Ectodermal cell (in vitro differentiated cells): ENCODE results near the gene CELF1.

ENCODE experiments used
- H3K27ac ChIP-seq: 2 replicates; pipeline ENCODE4 v1.7.0; 2013; ENCODE audit warnings: mild to moderate bottlenecking, low read depth, low read length; ENCODE audit not compliant: insufficient read depth, poor library complexity, severe bottlenecking
- H3K27me3 ChIP-seq: 2 replicates; pipeline ENCODE4 v1.7.0; 2013; ENCODE audit warnings: mild to moderate bottlenecking, low read length; ENCODE audit not compliant: insufficient read depth, control insufficient read depth, poor library complexity, severe bottlenecking
- H3K36me3 ChIP-seq: one replicate; pipeline ENCODE4 v1.7.0; 2013; ENCODE audit warnings: low read length; ENCODE audit not compliant: control insufficient read depth, insufficient read depth
- H3K4me1 ChIP-seq: one replicate; pipeline ENCODE4 v1.7.0; 2013; ENCODE audit warnings: low read length; ENCODE audit not compliant: control insufficient read depth, insufficient read depth
- H3K4me3 ChIP-seq: 2 replicates; pipeline ENCODE4 v1.7.0; 2013; ENCODE audit warnings: low read depth, low read length, control low read depth; ENCODE audit not compliant: insufficient read depth
- H3K9me3 ChIP-seq: 2 replicates; pipeline ENCODE4 v1.7.0; 2013; ENCODE audit warnings: mild to moderate bottlenecking, low read length, moderate library complexity; ENCODE audit not compliant: control insufficient read depth
- WGBS, 2 experiments: methylation state at CpG; one replicate each; pipeline ENCODE4 v1.1.7; 2013; ENCODE audit warnings: missing lambda C conversion rate in 2 of 2; 5-methylcytosine and 5-hydroxymethylcytosine counted together

The CELF1 gene

GRCh38 chr11:47431356-47432083 is 121.4 kb downstream of the CELF1 start:
- Histone ChIP-seq H3K4me3 (no peak overlapping the region), H3K27me3 (no peaks in the 10 kb centered on the region), H3K27ac (no peak overlapping the region), H3K36me3 (no peaks in the 10 kb centered on the region), H3K9me3 (no peaks in the 10 kb centered on the region), H3K4me1 (no peaks in the 10 kb centered on the region)
- WGBS, 2 experiments = 93 to 94% methylated on average over 9 of the region's 9 CpGs

GRCh38 chr11:47430524-47430923 is 122.4 kb downstream of the CELF1 start:
- Histone ChIP-seq H3K27ac (no peak overlapping the region), H3K9me3 (no peaks in the 10 kb centered on the region), H3K36me3 (no peaks in the 10 kb centered on the region), H3K4me3 (no peak overlapping the region), H3K27me3 (no peaks in the 10 kb centered on the region), H3K4me1 (no peaks in the 10 kb centered on the region)
- 76 to 81% methylated on average over 5 of the region's 5 CpGs for WGBS, 2 experiments

- Histone ChIP-seq H3K4me1 (no peaks in the 10 kb centered on the region), H3K27me3 (no peaks in the 10 kb centered on the region), H3K9me3 (no peaks in the 10 kb centered on the region), H3K4me3 (peak within 1 kb of the TSS; percentile 80), H3K27ac (peak within 1 kb of the TSS; percentile 75), H3K36me3 (peaks cover 16% of the 10 kb centered on the region)
- 4% methylated on average over 62 of the region's 62 CpGs for WGBS, 2 experiments
Measured at GRCh38 chr11:47426062-47426956, 126.6 kb downstream of the CELF1 start, which contains the start of gene PSMC3. TSS of gene PSMC3 (minus strand) at chr11:47426439. CDS start at chr11:47426279, 160 bp downstream.

GRCh38 chr11:47425611-47426010 is 127.3 kb downstream of the CELF1 start:
- peak overlapping the region; percentile 80 for H3K4me3 ChIP-seq
- H3K27me3 ChIP-seq = no peaks in the 10 kb centered on the region
- 2 to 3% methylated on average over 14 of the region's 14 CpGs for WGBS, 2 experiments
- H3K9me3 ChIP-seq = no peaks in the 10 kb centered on the region
- H3K27ac ChIP-seq = peak overlapping the region; percentile 75
- no peaks in the 10 kb centered on the region for H3K4me1 ChIP-seq
- H3K36me3 ChIP-seq = peaks cover 21% of the 10 kb centered on the region

- H3K36me3 ChIP-seq = peaks cover 38% of the 10 kb centered on the region
- no peak overlapping the region for H3K27ac ChIP-seq
- H3K27me3 ChIP-seq = no peaks in the 10 kb centered on the region
- no peak overlapping the region for H3K4me3 ChIP-seq
- 93 to 95% methylated on average over 23 of the region's 23 CpGs for WGBS, 2 experiments
- no peaks in the 10 kb centered on the region for H3K4me1 ChIP-seq
- H3K9me3 ChIP-seq = no peaks in the 10 kb centered on the region
Measured at GRCh38 chr11:47418454-47419259, 134.3 kb downstream of the CELF1 start.

- H3K27ac ChIP-seq = no peak overlapping the region
- H3K27me3 ChIP-seq = no peaks in the 10 kb centered on the region
- H3K36me3 ChIP-seq = peaks cover 36% of the 10 kb centered on the region
- H3K4me1 ChIP-seq = no peaks in the 10 kb centered on the region
- no peak overlapping the region for H3K4me3 ChIP-seq
- H3K9me3 ChIP-seq = no peaks in the 10 kb centered on the region
- 95% methylated on average over 6 of the region's 6 CpGs for WGBS, 2 experiments
Measured at GRCh38 chr11:47417712-47418111, 135.2 kb downstream of the CELF1 start.

- Histone ChIP-seq H3K27me3 (no peaks in the 10 kb centered on the region), H3K4me3 (no peak overlapping the region), H3K4me1 (no peaks in the 10 kb centered on the region), H3K9me3 (no peaks in the 10 kb centered on the region), H3K36me3 (peaks cover 25% of the 10 kb centered on the region), H3K27ac (no peak overlapping the region)
- WGBS, 2 experiments = 69 to 74% methylated on average over 10 to 13 of the region's 13 CpGs
Measured at GRCh38 chr11:47415949-47416472, 136.9 kb downstream of the CELF1 start.
